Kidney glomerular epithelial cell (primary cell): ENCODE results near the gene RNU4-1.
"Not testable (repeated sequence)": the region's sequence is repeated elsewhere in the genome, so short reads cannot be mapped to it uniquely, and the experiment has no call there.

Experiments
- DNase-seq: peaks from one replicate; lab custom pipeline; 2025; lab: John Stamatoyannopoulos, UW

The RNU4-1 gene

GRCh38 chr12:120258323-120258896 lies 34.6 kb downstream of the RNU4-1 start:
- DNase-seq = no peak

- DNase-seq = peak; percentile 94
Measured at GRCh38 chr12:120257041-120257821, 35.8 kb downstream of the RNU4-1 start.

DNA sequence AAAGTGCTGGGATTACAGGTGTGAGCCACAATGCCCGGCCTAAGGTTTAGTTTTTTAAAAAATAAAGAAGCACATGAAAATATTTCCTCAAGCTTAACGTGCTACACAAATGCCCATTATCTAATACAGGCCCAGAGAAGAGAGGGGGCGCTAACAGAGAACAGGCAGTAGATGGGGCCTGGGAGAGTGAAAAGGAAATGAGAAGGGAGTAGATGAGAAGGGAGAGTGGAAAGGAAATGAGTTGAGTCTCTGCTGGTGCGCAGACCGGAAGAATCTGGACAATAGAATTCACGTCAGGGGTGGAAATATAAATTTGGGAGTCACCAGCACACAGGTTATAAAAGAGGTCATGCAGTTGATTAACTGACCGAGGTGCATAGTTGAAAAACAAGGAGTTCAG lies 38.2 kb downstream of the RNU4-1 start:
- no peak for DNase-seq

- not testable (repeated sequence) for DNase-seq
Measured at GRCh38 chr12:120253313-120253712, 39.7 kb downstream of the RNU4-1 start.

DNA sequence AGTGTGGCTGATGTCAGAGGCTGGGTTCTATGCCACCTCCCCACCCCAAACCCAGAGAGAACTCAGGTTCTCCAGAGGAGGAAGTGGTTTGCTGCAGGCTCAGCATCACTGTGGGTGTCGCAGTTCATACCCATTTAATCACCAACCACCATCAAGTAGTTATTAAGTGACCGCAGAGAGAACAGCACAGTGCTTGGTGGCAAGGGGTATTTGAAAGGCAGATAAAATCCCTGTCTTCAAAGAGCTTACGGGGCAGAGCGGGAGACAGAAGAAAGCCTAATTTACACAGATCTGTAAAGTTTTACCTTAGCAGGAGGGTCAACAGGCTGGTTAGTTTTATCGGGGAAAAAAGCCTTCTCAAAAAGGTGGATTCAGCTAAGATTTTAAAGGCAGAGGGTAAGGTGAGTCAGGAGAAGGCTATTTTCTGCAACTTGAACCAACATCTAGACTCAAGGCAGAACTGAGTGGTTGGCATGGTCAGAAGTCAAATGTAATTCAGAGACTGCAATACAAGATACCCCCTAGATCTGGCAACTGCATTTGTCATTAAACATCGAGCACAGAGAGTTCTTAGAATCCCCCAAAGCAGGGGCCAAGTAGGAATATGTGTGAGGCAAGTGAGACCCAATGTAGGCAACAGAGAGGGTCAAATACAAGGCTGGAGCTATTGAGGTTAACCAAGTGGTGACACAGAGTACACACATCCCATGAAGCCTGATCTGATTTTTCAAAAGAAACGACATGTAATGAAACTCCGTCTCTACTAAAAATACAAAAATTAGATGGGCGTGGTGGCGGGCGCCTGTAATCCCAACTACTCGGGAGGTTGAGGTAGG lies 40.7 kb downstream of the RNU4-1 start:
- no peak for DNase-seq

- not testable (repeated sequence) for DNase-seq
Measured at GRCh38 chr12:120251364-120252070, 41.5 kb downstream of the RNU4-1 start.

- no peak for DNase-seq
Measured at GRCh38 chr12:120249875-120250795, 42.9 kb downstream of the RNU4-1 start.

DNA sequence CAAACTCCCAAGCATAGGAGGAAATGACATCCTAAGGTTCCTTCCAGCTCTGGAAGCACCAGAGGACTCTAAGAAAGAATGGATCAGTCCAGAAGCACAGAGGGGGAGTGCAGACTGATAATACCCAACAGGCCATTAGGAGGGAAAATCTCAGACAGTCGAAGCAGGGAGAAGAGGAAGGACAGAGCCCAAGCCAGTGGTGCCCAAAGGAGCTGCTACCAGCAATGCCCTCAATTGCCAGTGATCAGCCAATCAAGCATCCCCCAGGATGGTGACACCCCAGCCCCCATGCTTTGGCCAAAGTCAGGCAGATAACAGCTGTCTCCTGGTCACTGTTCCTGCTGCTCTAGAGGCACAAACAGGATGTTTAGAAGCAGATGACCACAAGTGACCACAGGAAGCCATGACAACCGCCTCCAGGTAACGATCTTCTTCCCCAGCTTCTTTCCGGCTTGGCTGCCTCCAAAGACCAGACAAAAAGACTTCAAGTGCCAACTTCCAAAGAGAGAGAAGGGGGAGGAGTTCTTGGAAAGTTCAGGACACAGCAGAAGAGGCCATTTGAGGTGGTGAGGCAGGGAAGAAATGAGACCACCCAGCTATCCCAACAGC lies 43.7 kb downstream of the RNU4-1 start:
- no peak for DNase-seq

DNA sequence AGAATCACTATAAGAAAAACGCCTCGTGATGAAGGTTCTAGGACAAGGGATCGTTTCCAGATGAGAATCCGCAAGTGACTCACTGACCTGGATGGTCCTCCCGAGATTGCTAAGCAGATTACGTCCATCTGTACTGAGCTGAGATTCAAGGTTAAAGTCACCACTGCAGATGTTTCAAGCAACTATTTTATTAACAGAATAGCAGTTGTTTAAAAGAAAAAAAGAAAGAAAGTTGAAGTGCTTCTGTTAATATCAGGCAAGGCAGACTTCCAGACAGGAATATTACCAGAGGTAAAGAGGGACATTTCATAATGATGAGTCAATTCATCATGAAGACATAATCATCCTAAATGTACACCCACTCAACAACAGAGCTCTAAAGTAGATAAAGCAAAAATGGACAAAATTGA lies 45.4 kb downstream of the RNU4-1 start:
- DNase-seq = peak; percentile 25

- no peak for DNase-seq
Measured at GRCh38 chr12:120247183-120247582, 45.9 kb downstream of the RNU4-1 start.

DNA sequence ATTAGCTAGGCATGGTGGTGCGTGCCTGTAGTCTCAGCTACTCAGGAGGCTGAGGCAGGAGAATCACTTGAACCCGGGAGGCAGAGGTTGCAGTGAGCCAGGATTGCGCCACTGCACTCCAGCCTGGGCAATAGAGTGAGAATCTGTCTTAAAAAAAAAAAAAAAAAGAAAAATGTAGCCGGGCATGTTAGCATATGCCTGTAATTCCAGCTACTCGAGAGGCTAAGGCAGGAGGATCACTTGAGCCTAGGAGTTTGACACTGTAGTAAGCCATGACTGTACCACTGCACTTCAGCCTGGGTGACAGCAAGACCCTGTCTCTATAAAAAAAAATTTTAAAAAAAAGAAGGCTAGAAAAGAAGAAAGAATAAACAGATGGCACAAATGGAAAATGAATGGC lies 46.3 kb downstream of the RNU4-1 start:
- not testable (repeated sequence) for DNase-seq
